Right lobe of liver (tissue), 6 donors: ENCODE measurements around the gene ZC3H12D. TPM values are rescaled to one million over a fixed set of nuclear protein-coding genes. Genes with fewer than 3 reads are reported as not detected.

Experiments used
- ATAC-seq, 4 donors: fragments of 200-7000 bp; cut with Tn5 transposase; one replicate each; pipeline ENCODE4 v1.9.1; 2020; ENCODE audit warnings: mild to moderate bottlenecking in 4 of 4, moderate library complexity in 4 of 4
- DNase-seq, 3 donors: peaks; one replicate each; pipeline ENCODE4 v3.0.0-alpha.2; 2020
- H3K27ac ChIP-seq, 3 donors: fragments of 200-600 bp; one replicate each; pipeline ENCODE4 v1.8.0; 2022
- H3K27me3 ChIP-seq, 2 donors: fragments of 200-600 bp; one replicate each; pipeline ENCODE4 v1.8.0; 2022
- H3K36me3 ChIP-seq, 4 donors: fragments of 200-600 bp; sonication (generic) in 1 of 4; one replicate each; pipeline versions ENCODE4 v1.5.1 to v1.8.0; 2017 to 2022; ENCODE audit warnings: control low read depth in 1 of 4
- H3K4me1 ChIP-seq, 4 donors: fragments of 200-600 bp; sonication (generic) in 1 of 4; one replicate each; pipeline versions ENCODE4 v1.5.1 to v1.8.0; 2017 to 2022; ENCODE audit warnings: control low read depth in 1 of 4
- H3K4me3 ChIP-seq, 3 donors: fragments of 200-600 bp; one replicate each; pipeline ENCODE4 v1.8.0; 2022
- H3K9me3 ChIP-seq, 4 donors: fragments of 200-600 bp; sonication (generic) in 1 of 4; one replicate each; pipeline versions ENCODE4 v1.5.1 to v1.8.0; 2017 to 2022; ENCODE audit warnings: control low read depth in 1 of 4
- CTCF ChIP-seq, 4 donors: fragments of 200-600 bp in 3 of 4; fragments of 450-650 bp in 1 of 4; IDR thresholded peaks; one replicate each; pipeline versions ENCODE4 v1.5.1 to v1.8.0; 2016 to 2022; ENCODE audit warnings: antibody characterized with exemption in 4 of 4, mild to moderate bottlenecking in 2 of 4
- POLR2A ChIP-seq: fragments of 450-650 bp; IDR thresholded peaks from one replicate; pipeline ENCODE4 v1.6.1; 2017; ENCODE audit warnings: antibody characterized with exemption, mild to moderate bottlenecking
- WGBS: methylation state at CpG from one replicate; pipeline ENCODE4 v1.1.6; 2018; ENCODE audit warnings: low coverage, low lambda C conversion rate; ENCODE audit not compliant: insufficient coverage; ENCODE audit errors: missing lambda C conversion rate; 5-methylcytosine and 5-hydroxymethylcytosine counted together
- intact Hi-C, 2 donors: fragments of 100-400 bp; cut with DNase I; formaldehyde crosslinking; loops; one replicate each; pipeline versions ENCODE4 v1.11.2 to v1.14.1; 2022
- total RNA-seq, 6 experiments: library from RNA; depleted of rRNA in 2 of 6; stranded (reverse); fragments of >200 nt in 2 of 6; fragmentation: NEBNext Ultra II Directional in 3 of 6; extraction: Animal tissue kit (Norgen Biotek cat#: 25700) in 3 of 6; gene quantifications; one replicate each; pipeline versions ENCODE4 v1.1.0 to v1.2.4, GENCODE V29; 2016 to 2023
- donor health status: DM: no; HTN: yes; CAD: no.
- donor health status: DM: no; HTN: no; CAD: no.
- donor health status: DM: no; HTN: no; CAD: no.
- donor health status: DM: no; HTN: yes; CAD: no.
- donor health status: DM: no; HTN: yes; CAD: no.

ZC3H12D gene
- total RNA-seq, 6 experiments from 2014 or later: 0.49 to 1.4 (median 0.90) TPM

GRCh38 chr6:149429427-149430360, 55.1 kb downstream of the ZC3H12D start:
- no peak for DNase-seq
- 72% methylated on average over 10 of the region's 26 CpGs for WGBS

GRCh38 chr6:149428606-149429005, 56.2 kb downstream of the ZC3H12D start:
- WGBS: 100% methylated on average over 1 of the region's 4 CpGs
- H3K9me3 ChIP-seq: no peaks in the 10 kb centered on the region
- no peaks in the 10 kb centered on the region for H3K27me3 ChIP-seq
- no peak for TF ChIP-seq POLR2A
- no peak for TF ChIP-seq CTCF (IDR thresholded peaks at IDR 0.05)
- H3K4me1 ChIP-seq: peaks cover 0 to 7% (median 0%) of the 10 kb centered on the region in 4 donors
- H3K27ac ChIP-seq: no peak overlapping the region
- H3K4me3 ChIP-seq: no peak overlapping the region
- DNase-seq (no peak), ATAC-seq (no peak)
- H3K36me3 ChIP-seq: no peaks in the 10 kb centered on the region
- intact Hi-C loops: loop anchor here in 1 of 2 donors (5.0 kb wide), 1 partner anchor 336 kb away; no protein-coding TSS in a partner anchor

More at GRCh38 chr6:149429427-149430360, 55.1 kb downstream of the ZC3H12D start:
- Histone ChIP-seq H3K36me3 (no peaks in the 10 kb centered on the region), H3K4me3 (no peak overlapping the region), H3K27ac (no peak overlapping the region), H3K4me1 (no peaks in the 10 kb centered on the region), H3K9me3 (no peaks in the 10 kb centered on the region), H3K27me3 (no peaks in the 10 kb centered on the region)
- no peak for ATAC-seq
- TF ChIP-seq POLR2A (no peak), CTCF (IDR thresholded peaks at IDR 0.05) (no peak)
- intact Hi-C loops: loop anchor here (5.0 to 10.0 kb wide), 3 partner anchors 337 to 405 kb away; no protein-coding TSS in a partner anchor

GRCh38 chr6:149425754-149426153, 59.1 kb downstream of the ZC3H12D start:
- TF ChIP-seq CTCF (IDR thresholded peaks at IDR 0.05): no peak
- no peak for TF ChIP-seq POLR2A
- Histone ChIP-seq H3K36me3 (no peaks in the 10 kb centered on the region), H3K27me3 (no peaks in the 10 kb centered on the region), H3K4me3 (no peak overlapping the region), H3K9me3 (no peaks in the 10 kb centered on the region), H3K4me1 (peaks cover 0 to 8% (median 0%) of the 10 kb centered on the region in 4 donors), H3K27ac (no peak overlapping the region)
- ATAC-seq (no peak), DNase-seq (no peak)
- 80% methylated on average over 2 of the region's 5 CpGs for WGBS
- intact Hi-C loops: loop anchor here in 1 of 2 donors (5.0 kb wide), 1 partner anchor 333 kb away; no protein-coding TSS in a partner anchor

- Histone ChIP-seq H3K36me3 (no peaks in the 10 kb centered on the region), H3K27ac (no peak overlapping the region), H3K4me1 (peaks cover 0 to 8% (median 0%) of the 10 kb centered on the region in 4 donors), H3K27me3 (no peaks in the 10 kb centered on the region), H3K4me3 (no peak overlapping the region), H3K9me3 (no peaks in the 10 kb centered on the region)
- intact Hi-C loops: loop anchor here in 1 of 2 donors (5.0 kb wide), 1 partner anchor 333 kb away; no protein-coding TSS in a partner anchor
- WGBS: 89% methylated on average over 6 of the region's 8 CpGs
- DNase-seq: no peak
- no peak for TF ChIP-seq CTCF (IDR thresholded peaks at IDR 0.05)
- TF ChIP-seq POLR2A: no peak
- ATAC-seq: no peak
Measured at GRCh38 chr6:149425224-149425623, 59.6 kb downstream of the ZC3H12D start.
